ENCODE results near the gene PKDREJ. TPM values are rescaled to one million over a fixed set of nuclear protein-coding genes. Genes with fewer than 3 reads are reported as not detected.

Gene PKDREJ
- total and polyA plus RNA-seq, 8 donors, result 0.05 to 0.76 (median 0.62) TPM; not detected in 1

GRCh38 chr22:46296257-46297150 lies 33.4 kb upstream of the PKDREJ start, which contains the start of gene GTSE1:
Gene GTSE1 (plus strand): TSS chr22:46296870. CDS start chr22:46297401, 531 bp downstream.
- no peaks in the 10 kb centered on the region for H3K27me3 ChIP-seq
- peak within 1 kb of the TSS; percentile 49 to 56 for H3K4me3 ChIP-seq
- intact Hi-C loops (cut with DNase I), result no loop called here
- peaks cover 0 to 23% of the 10 kb centered on the region in 2 donors for H3K36me3 ChIP-seq
- peaks cover 8 to 45% of the 10 kb centered on the region in 2 donors for H3K4me1 ChIP-seq
- ATAC-seq (peak; percentile 98), DNase-seq (peak; percentile 97 to 100 (median 98))
- peak within 1 kb of the TSS; percentile 95 to 98 for H3K27ac ChIP-seq
- TF ChIP-seq CTCF (IDR thresholded peaks at IDR 0.05), result no peak
- H3K9me3 ChIP-seq, result peaks cover 0 to 7% of the 10 kb centered on the region in 2 donors

- intact Hi-C loops (cut with DNase I), result no loop called here
- DNase-seq (no peak), ATAC-seq (no peak)
- Histone ChIP-seq H3K27me3 (no peaks in the 10 kb centered on the region), H3K4me1 (peaks cover 8 to 45% of the 10 kb centered on the region in 2 donors), H3K9me3 (peaks cover 0 to 7% of the 10 kb centered on the region in 2 donors), H3K36me3 (peaks cover 0 to 31% of the 10 kb centered on the region in 2 donors), H3K4me3 (peak overlapping the region in 1 of 2 donors; percentile 49), H3K27ac (peak overlapping the region in 1 of 2 donors; percentile 98)
- TF ChIP-seq CTCF (IDR thresholded peaks at IDR 0.05), result no peak
Observed at GRCh38 chr22:46295277-46295971, 32.3 kb upstream of the PKDREJ start.

GRCh38 chr22:46294784-46295183 lies 31.6 kb upstream of the PKDREJ start:
- ATAC-seq (no peak), DNase-seq (no peak)
- no peak overlapping the region for H3K27ac ChIP-seq
- H3K27me3 ChIP-seq, result no peaks in the 10 kb centered on the region
- H3K4me3 ChIP-seq, result no peak overlapping the region
- intact Hi-C loops (cut with DNase I), result no loop called here
- peaks cover 0 to 7% of the 10 kb centered on the region in 2 donors for H3K9me3 ChIP-seq
- H3K4me1 ChIP-seq, result peaks cover 8 to 45% of the 10 kb centered on the region in 2 donors
- H3K36me3 ChIP-seq, result peaks cover 0 to 35% of the 10 kb centered on the region in 2 donors
- no peak for TF ChIP-seq CTCF (IDR thresholded peaks at IDR 0.05)

- TF ChIP-seq CTCF (IDR thresholded peaks at IDR 0.05), result no peak
- peak overlapping the region; percentile 48 to 56 for H3K27ac ChIP-seq
- H3K4me1 ChIP-seq, result peaks cover 8 to 50% of the 10 kb centered on the region in 2 donors
- peaks cover 0 to 7% of the 10 kb centered on the region in 2 donors for H3K9me3 ChIP-seq
- H3K36me3 ChIP-seq, result peaks cover 0 to 43% of the 10 kb centered on the region in 2 donors
- intact Hi-C loops (cut with DNase I), result no loop called here
- no peak overlapping the region for H3K4me3 ChIP-seq
- DNase-seq (peak in 2 of 4 donors; percentile 22 to 75), ATAC-seq (peak; percentile 9)
- no peaks in the 10 kb centered on the region for H3K27me3 ChIP-seq
Observed at GRCh38 chr22:46293577-46294260, 30.6 kb upstream of the PKDREJ start.

Measured in left lung (tissue), 10 donors.